Panc1 (cell line): ENCODE results near the gene ANAPC5.
"Not testable (repeated sequence)": the region's sequence is repeated elsewhere in the genome, so short reads cannot be mapped to it uniquely, and the experiment has no call there.

Source experiments
- CTCF ChIP-seq: fragments of 450-650 bp; IDR thresholded peaks from 2 replicates; pipeline ENCODE4 v1.5.1; 2017; ENCODE audit warnings: mild to moderate bottlenecking
- POLR2AphosphoS5 ChIP-seq: IDR thresholded peaks from 2 replicates; pipeline ENCODE4 v1.6.1; 2012; ENCODE audit warnings: mild to moderate bottlenecking, low read depth, low read length, moderate library complexity
- REST ChIP-seq, 2 experiments: IDR thresholded peaks; 2 replicates each; pipeline ENCODE4 v1.6.1; 2011 to 2012; ENCODE audit warnings: low read depth in 2 of 2, control low read depth in 1 of 2, low read length in 1 of 2, mild to moderate bottlenecking in 1 of 2, moderate library complexity in 1 of 2; ENCODE audit not compliant: insufficient read depth in 1 of 2

- TF ChIP-seq CTCF; POLR2AphosphoS5; REST (IDR thresholded peaks at IDR 0.05; ENCODE audit: insufficient read depth in 1 of 2, low read depth in 2 of 2, low read length in 1 of 2): not testable (repeated sequence)
These were observed 42.0 kb downstream of the ANAPC5 start for GRCh38 chr12:121310231-121310630.
